Measurements from ENCODE around the gene RCCD1.

DNA sequence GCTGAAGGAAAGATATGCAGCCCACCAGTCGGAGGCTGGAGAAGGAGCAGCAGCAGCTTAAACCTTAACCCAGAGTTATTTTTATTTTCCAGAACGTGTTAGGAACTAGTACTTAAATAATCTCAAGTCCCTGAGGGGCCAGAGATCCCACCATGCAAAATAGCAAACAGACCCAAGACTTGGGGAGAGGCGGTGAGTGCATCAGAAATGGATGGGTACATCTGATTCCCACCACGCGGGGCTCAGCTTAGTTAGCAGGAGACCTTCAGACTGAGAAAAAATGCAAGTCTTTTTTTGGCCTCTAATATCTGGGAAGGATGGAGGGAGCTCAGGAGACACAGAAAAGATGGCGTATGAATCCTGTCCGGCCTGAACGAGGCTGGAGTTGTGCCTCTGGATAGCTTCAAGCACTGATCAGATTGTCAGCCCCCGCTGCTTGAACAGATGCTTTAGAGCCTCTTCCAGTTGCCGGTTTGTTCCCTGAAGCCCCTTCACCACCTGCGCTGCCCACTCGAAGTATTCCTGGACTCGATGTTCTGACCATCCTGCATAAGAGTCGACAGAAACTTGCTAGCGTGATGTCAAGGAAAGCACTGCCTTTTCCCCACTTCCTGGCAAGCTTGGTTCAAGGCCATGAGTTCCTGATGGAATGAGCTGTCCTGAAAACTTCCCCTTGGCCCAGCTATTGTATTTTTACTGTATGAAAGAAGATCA lies 23.7 kb upstream of the RCCD1 start:
- TF ChIP-seq, protein P1, sequence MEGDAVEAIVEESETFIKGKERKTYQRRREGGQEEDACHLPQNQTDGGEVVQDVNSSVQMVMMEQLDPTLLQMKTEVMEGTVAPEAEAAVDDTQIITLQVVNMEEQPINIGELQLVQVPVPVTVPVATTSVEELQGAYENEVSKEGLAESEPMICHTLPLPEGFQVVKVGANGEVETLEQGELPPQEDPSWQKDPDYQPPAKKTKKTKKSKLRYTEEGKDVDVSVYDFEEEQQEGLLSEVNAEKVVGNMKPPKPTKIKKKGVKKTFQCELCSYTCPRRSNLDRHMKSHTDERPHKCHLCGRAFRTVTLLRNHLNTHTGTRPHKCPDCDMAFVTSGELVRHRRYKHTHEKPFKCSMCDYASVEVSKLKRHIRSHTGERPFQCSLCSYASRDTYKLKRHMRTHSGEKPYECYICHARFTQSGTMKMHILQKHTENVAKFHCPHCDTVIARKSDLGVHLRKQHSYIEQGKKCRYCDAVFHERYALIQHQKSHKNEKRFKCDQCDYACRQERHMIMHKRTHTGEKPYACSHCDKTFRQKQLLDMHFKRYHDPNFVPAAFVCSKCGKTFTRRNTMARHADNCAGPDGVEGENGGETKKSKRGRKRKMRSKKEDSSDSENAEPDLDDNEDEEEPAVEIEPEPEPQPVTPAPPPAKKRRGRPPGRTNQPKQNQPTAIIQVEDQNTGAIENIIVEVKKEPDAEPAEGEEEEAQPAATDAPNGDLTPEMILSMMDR (IDR thresholded peaks at IDR 0.05) = no peak
- no peak for TF ChIP-seq POLR2A (IDR thresholded peaks at IDR 0.05)
